ENCODE measurements around the gene ADAM30. TPM values are rescaled to one million over a fixed set of nuclear protein-coding genes. Genes with fewer than 3 reads are reported as not detected.

The ADAM30 gene
- total RNA-seq, 2 donors from 2014 or later, result not detected

- Histone ChIP-seq H3K27ac (no peak overlapping the region), H3K36me3 (peaks cover 87% of the 10 kb centered on the region), H3K9me3 (no peaks in the 10 kb centered on the region), H3K4me1 (ENCODE audit: control insufficient read depth in 1 of 2, low read depth in 2 of 2) (no peaks in the 10 kb centered on the region), H3K4me3 (no peak overlapping the region), H3K27me3 (replicated peaks; ENCODE audit: insufficient read depth) (no peaks in the 10 kb centered on the region)
- TF ChIP-seq, protein P1, sequence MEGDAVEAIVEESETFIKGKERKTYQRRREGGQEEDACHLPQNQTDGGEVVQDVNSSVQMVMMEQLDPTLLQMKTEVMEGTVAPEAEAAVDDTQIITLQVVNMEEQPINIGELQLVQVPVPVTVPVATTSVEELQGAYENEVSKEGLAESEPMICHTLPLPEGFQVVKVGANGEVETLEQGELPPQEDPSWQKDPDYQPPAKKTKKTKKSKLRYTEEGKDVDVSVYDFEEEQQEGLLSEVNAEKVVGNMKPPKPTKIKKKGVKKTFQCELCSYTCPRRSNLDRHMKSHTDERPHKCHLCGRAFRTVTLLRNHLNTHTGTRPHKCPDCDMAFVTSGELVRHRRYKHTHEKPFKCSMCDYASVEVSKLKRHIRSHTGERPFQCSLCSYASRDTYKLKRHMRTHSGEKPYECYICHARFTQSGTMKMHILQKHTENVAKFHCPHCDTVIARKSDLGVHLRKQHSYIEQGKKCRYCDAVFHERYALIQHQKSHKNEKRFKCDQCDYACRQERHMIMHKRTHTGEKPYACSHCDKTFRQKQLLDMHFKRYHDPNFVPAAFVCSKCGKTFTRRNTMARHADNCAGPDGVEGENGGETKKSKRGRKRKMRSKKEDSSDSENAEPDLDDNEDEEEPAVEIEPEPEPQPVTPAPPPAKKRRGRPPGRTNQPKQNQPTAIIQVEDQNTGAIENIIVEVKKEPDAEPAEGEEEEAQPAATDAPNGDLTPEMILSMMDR (IDR thresholded peaks at IDR 0.05), result no peak
- DNase-seq (ENCODE audit: low spot score), result no peak
- ATAC-seq (ENCODE audit: insufficient number of reproducible peaks, low FRiP score, low read depth), result no peak
These were observed 28.9 kb upstream of the ADAM30 start for GRCh38 chr1:119924948-119925898.

- Histone ChIP-seq H3K36me3 (peaks cover 92% of the 10 kb centered on the region), H3K4me3 (no peak overlapping the region), H3K27me3 (replicated peaks; ENCODE audit: insufficient read depth) (no peaks in the 10 kb centered on the region), H3K9me3 (no peaks in the 10 kb centered on the region), H3K4me1 (ENCODE audit: control insufficient read depth in 1 of 2, low read depth in 2 of 2) (no peaks in the 10 kb centered on the region), H3K27ac (no peak overlapping the region)
- ATAC-seq (ENCODE audit: insufficient number of reproducible peaks, low FRiP score, low read depth) (no peak), DNase-seq (ENCODE audit: low spot score) (no peak)
- TF ChIP-seq, protein P1 (IDR thresholded peaks at IDR 0.05), result no peak
These were observed 24.0 kb upstream of the ADAM30 start for GRCh38 chr1:119920104-119920968.

DNA sequence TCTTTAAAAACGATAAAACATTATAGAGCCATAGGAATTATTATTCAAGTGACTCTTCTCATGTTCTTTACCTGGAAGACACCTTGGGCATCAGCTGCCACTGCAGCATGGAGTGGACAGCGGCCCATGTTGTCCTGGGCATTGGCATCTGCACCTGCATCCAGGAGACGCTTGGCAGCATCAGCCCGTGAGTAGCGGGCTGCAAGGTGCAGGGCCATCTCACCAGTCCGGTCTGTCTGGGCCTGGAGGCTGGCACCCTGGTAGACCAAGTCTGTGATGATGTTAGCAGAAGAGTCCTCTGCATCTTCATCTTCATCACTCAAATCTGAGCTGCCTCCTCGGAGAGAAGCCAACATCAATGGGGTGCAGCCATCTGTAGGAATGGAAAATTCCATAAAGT lies 22.9 kb upstream of the ADAM30 start:
- H3K9me3 ChIP-seq, result no peaks in the 10 kb centered on the region
- ATAC-seq (ENCODE audit: insufficient number of reproducible peaks, low FRiP score, low read depth) (no peak), DNase-seq (ENCODE audit: low spot score) (no peak)
- H3K27ac ChIP-seq, result no peak overlapping the region
- no peaks in the 10 kb centered on the region for H3K27me3 ChIP-seq (replicated peaks; ENCODE audit: insufficient read depth)
- no peaks in the 10 kb centered on the region for H3K4me1 ChIP-seq (ENCODE audit: control insufficient read depth in 1 of 2, low read depth in 2 of 2)
- H3K36me3 ChIP-seq, result peaks cover 90% of the 10 kb centered on the region
- TF ChIP-seq, protein P1 (IDR thresholded peaks at IDR 0.05), result no peak
- no peak overlapping the region for H3K4me3 ChIP-seq

DNA sequence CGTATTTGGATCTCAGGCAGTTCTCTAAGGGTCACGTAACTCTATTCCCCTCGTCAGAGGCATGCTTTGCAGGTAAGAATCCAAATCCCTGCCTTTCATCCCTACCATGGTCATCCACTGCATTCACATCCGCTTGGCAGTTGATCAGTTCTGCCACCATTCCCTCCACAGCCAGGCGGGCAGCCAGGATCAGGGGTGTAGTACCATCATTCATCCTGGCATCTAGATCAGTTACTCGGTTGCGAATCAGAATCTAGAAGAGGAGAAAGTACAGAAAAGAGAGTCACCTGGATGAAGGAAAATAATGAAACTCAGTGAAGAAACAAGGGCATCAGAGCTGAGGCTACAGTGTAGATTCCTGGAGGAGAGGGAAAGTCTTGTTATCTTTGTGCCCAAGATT lies 22.0 kb upstream of the ADAM30 start:
- TF ChIP-seq, protein P1 (IDR thresholded peaks at IDR 0.05), result no peak
- H3K36me3 ChIP-seq, result peaks cover 81% of the 10 kb centered on the region
- no peaks in the 10 kb centered on the region for H3K27me3 ChIP-seq (replicated peaks; ENCODE audit: insufficient read depth)
- DNase-seq (ENCODE audit: low spot score), result no peak
- H3K4me3 ChIP-seq, result no peak overlapping the region
- H3K9me3 ChIP-seq, result no peaks in the 10 kb centered on the region
- no peaks in the 10 kb centered on the region for H3K4me1 ChIP-seq (ENCODE audit: control insufficient read depth in 1 of 2, low read depth in 2 of 2)
- H3K27ac ChIP-seq, result no peak overlapping the region
- ATAC-seq (ENCODE audit: insufficient number of reproducible peaks, low FRiP score, low read depth), result no peak
